GM19438 (cell line): ENCODE data around the gene GP9.

ENCODE experiments used
- ATAC-seq: cut with Tn5 transposase; IDR thresholded peaks from one replicate; pipeline ENCODE4 v1.9.1; 2021; ENCODE audit warnings: low read depth; ENCODE audit not compliant: unreplicated experiment

GP9 gene

GRCh38 chr3:129027544-129027880, 33.1 kb upstream of the GP9 start:
- ATAC-seq = no peak

DNA sequence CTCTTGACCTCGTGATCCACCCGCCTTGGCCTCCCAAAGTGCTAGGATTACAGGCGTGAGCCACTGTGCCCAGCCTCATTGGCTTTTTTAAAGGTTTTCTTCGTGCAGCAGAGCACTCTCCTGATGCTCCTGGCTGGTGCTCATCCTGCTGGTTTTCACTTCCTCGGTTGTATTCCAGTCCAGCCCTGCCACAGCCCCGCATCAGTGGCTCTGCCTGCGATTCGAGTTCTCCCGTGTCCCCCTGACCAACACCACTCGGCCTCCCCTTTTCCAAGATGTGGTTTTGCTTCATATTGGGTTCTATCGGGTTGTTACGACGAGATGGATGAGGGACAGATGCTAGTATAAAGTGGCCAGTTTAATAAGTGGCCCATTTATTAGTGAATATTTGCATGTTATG, 31.7 kb upstream of the GP9 start:
- ATAC-seq = no peak

GRCh38 chr3:129030611-129031010, 30.0 kb upstream of the GP9 start:
- no peak for ATAC-seq

DNA sequence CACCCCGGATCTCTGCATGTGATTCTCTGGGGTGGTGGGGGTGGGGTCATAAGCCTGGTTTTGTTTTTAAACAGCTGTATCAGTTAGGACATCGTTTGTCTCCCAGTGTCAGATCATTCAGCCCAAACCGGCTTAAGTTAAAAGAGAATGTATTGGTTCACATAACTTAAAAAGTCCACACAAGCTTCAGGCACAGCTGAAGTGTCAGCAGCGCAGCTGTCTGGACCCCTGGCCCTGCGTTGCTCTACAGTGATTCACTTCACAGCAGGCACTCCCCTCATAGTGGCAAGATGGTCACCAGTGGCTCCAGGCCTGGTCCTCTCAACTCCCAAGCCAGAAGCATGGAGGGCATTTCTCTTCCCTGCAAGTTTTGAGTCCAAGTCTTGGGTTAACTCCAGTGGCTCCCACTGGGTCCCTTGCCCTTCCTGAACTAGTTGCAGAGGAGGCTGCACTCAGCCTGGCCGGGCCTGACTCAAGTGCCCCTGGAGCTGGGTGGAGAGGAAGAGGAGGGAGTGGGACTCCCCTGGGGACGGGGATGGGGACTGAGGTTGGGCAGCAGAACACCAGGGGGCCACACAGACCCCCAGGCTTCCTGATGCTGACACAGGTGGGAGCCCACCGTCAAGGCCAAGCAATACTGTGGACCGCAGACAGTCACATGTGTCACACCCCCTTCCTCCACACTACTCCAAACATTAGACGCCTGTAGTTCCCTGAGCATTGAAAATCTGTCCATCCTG, 28.9 kb upstream of the GP9 start:
- no peak for ATAC-seq

DNA sequence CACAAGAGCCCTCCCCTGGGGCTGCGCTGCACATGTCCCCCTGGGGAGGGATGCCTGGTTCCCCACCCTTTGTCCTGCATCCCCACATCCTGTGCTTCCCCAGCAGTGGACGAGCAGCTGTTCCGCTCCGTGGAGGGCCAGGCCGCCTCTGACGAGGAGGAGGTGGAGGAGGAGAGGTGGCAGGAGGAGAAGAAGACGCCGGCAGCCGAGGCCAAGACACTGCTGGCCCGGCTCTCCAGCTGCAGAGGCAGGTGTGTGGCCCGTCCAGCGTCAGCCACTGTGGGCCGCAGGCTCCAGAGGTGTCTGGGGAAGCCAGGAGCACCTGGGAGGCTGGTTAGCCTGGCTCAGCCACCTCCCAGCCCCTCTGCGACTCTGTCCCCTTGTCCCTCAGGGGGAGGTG, 27.9 kb upstream of the GP9 start:
- ATAC-seq = no peak

DNA sequence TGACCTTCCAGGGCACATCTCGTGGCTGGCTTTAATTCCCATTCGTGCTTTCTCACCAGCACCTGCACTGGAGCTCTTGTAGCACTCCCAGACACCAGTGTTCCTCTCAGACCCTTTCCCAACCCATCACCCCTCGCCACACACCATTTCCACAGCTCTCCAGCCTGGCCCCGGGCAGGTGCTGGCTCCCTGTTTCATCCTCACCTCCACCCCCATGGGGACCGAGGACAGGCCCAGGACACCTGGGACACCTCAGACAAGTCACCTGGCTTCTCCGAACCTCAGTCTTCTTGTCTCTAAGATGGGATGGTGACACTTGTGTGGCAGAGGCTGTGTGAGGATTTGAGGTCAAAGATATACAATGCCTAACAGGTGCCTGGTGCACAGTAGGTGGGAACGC, 27.4 kb upstream of the GP9 start:
- no peak for ATAC-seq

- ATAC-seq = no peak
Measured at GRCh38 chr3:129033633-129034321, 26.8 kb upstream of the GP9 start.

DNA sequence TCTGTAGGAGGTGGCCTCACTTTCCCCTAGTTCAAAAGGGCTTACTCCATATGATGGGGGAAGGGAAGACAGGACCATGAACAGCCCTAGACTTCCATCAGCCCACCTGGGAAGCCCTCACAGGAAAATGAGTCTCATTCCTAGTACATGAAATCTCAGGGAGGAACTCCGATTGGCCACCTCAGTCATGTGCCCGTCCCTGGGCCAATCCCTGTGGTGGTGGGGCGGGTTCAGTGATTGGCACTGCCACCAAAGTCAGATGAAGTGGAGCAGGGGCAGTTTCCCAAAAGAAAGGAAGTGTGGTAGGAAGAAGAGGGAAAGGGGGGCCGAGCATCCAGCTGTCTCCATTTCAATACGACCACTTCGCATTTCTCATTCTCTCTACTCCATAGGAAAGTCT, 25.9 kb upstream of the GP9 start:
- no peak for ATAC-seq

DNA sequence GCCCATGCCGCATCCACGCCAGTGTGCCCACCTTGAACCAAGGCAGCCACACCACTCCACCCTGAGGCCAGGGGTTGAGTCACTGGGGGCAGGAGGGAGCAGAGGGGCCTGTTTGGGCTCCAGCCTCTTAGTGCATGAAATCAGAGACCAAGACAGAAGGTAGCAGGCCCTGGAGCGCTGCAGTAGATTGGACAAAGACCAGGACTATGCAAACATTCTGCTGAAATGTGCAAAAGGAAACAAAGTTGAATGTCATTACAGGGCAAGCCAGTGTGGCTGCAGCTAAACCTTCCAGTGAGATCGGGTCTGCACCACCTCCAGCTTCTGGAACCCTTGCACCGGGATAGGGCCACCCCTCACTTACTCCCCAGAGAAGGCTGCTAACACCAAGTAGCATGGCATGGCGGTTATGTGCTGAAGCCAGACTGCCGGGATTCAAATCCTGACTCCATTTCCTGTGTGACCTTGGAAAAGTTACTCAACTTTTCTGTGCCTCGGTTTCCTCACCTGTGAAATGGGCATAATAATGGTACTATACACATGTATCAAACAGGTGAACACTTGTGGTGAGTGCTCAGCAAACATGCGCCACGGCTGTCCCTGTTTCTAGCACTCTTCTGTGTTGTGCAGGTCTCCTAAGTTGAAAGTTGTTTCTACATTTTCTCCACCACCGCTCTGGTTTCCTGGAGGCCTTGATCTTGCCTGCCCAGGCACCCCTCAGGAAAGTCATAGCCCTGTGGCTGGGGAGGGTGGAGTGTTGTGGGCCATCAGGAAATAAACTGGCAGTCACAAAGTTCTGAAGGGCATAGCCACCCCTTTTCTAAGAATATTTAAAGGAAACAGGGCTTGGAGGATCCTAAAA, 25.0 kb upstream of the GP9 start:
- ATAC-seq = no peak

DNA sequence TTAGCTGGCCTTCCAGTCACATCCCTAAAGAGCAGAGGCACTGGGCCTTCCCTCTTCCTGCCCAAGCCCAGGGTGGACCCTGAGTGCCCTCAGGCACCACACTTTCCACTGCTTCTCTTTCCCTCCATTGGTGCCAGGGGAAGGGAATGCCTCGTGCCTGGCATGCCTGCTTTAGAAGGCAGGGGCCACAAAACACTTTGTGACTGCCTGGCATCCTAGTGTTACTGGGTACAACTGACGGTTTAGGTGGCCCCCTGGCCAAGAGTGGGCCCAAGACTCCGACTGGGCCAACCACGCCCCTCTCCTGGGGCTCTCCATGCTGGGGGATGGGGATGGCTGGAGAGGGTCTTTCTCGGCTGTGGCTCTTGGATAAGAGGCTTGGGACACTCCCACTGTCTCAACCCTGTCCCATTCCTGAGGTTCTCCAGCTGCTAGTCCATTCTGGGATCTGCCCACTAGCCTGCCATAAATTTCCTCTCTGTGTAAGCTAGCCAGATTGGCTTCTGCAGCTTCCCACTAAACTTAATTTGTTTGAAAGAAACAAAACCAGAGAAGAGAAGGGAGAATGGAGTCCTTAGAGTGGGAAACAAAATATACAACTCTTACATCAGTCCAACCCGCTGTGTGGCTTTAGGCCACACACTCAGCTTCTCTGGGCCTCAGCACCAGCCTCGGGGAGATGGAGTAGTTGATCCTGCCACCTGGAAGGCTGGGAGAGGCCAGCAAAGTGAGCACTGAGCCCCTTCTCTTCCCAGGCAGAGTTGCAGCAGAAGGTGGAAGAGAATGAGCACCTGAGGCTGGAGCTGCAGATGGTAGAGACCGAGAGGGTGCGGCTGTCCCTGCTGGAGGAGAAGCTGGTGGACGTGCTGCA, 24.1 kb upstream of the GP9 start:
- no peak for ATAC-seq

DNA sequence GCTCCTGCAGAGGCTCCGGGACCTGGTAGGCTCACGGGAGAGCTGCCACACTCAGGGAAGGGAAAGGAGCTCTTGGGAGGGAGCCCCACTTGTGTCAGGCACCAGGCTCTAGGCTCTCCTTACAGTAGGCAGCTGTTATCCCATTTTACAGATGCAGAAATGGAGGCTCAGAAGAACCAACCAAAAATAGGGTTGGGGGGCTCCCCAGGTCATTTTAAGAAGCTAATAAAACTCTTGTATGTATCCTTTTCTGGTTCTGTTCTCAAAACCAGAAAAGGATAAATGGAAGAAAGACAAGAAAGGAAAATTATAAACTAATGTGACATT, 23.5 kb upstream of the GP9 start:
- no peak for ATAC-seq

DNA sequence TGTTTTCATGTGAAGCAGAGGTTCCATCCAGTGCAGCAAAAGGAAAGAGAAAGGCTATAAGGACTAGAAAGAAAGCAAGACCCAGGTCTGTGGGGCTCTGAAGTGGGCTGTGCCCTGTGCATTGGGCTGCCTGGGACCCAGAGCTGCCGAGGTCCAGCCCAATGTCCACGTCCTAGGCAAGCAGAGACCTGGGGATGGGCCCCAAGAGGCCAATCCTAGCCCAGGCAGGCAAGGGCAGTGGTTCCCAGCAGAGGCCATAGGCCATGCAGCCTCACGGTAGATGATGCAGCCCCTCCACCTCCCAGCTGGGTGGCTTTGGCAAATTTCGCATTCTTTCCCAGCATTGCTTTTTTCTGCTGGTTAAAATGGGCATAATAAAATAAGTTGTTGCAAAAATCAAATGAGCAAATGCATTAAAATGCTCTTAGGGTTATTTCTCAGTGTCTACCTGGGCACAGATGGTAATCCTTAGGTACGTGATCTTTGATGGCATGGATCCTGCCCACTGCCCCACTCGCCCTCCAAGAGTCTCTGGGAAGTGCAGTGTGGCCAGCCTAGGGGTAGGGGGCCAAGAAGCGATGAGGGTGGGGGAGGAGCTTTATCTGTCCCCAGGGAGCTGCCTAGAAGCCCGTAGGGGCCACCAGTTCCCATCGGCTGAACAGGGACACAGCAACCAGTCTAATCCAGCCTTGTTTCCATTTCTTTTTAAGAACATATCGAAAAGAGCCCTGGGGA, 22.3 kb upstream of the GP9 start:
- no peak for ATAC-seq

DNA sequence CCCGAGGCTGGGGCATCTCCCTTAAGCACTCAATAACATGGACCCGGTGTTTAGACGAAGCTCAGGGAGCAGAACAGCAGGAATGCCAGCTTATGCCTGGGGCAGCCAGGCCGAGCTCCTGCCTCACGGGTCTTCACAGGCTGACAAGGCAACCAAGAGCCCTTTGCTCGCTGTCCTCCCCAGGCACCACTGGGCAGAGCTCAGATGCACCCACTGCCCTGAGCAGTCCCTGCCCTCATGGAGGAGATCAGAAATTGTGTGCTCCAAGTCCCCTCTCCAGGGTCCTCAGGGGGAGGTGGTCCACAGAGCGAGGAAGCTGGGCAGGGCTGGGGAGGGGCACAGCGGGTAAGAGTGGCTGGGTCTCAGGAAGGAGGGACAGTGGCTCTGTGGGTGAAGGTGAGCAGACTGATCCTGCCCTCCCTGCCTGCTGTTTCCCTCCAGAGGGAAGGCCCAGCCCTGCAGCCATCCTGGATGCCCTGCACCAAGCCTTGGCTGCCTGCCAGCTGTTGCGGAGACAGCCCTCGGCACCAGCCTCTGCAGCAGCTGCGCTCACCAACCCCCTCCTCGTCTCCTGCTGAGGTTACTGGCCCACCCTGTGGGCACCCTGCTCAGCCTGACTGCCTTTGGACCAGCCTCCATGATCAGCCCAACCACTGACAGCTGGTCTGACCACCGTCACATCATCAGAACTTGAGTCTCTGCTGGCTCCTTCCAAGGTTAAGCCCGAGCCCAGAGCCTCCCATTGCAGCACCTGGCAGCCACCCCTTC, 21.1 kb upstream of the GP9 start:
- no peak for ATAC-seq

GRCh38 chr3:129040039-129040336, 20.6 kb upstream of the GP9 start:
- no peak for ATAC-seq

DNA sequence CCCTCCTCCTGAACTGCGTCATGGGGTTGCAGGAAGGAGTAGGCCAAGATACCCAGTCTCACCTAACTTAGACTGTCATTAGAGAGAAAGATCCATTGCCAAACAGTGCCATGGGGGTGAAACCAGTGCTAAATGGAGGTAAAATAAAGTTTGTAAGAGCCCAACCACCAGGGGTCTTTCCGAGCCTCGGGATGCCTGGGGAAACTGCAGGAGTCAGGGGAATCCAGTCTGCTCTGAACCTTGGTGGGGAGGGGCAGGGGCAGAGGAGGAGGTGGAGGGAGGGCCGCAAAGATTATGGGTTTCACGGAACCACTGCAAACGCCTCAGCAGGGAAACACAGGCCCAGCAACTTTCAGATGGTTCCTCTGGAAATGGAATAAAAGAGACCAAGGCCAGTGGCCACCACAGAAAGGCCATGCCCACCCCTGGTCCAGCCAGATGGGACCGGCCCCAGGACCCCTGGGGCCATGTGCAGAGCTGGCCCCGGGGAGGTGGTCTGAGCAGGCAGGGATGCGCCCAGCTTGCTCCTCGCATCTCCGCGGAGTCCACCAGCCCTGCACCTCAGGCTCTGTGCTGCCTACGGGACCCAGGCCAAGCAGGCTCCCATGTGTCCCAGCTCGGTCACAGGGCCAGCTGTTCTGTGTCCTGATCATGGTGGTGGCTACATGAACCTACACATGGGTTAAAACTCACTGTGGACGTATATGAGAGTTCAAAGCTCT, 19.8 kb upstream of the GP9 start:
- no peak for ATAC-seq

DNA sequence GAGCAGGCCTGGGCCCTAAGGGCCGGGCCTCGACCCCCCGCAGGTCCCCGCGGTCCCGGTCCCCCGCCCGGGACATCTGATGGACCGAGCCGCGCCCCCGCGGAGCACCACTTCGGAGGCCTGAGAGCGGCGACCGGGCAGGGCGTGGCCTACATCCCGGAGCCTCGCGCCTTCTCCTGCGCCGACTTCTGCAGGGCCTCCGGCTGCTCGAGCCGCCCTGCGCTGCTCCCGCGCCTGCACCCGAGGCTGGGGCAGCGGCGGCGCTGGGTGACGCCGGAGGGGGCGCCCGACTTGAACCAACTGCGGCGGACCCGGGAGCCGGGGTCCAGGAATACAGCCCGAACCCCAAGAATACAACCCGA, 14.9 kb upstream of the GP9 start:
- no peak for ATAC-seq

DNA sequence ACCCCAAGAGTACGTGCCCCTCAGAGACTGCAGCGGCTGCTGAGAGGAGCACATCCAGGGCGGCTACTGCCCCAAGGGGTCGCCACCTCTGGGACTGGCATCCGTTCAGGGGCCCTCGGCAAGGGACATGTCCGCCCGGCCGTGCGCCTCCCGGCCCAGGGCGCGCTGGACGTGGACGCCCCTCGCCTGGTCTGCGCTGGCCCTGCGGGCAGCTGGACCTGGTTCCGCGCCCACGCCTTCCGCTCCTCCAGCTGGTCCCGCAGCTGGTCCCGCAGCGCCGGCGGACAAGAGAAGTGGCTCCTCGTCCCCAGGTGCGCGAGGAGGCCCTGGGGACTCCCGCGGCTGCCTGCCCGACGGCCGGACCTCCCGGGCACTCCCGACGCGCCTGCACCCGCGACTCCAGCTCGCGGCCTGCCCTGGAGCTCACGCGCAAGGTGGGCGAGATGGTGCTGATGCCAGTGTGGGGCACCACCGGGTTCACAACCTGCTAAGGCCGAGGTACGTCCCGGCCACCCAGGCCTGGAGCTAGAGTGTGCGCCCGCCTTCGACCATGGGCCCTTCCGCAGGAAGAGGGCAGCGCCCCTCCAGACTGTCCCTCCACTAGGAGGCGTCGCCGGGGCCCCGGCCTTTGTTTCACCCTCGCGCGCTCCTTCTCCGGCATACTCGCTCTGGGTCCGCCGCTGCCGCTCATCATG, 14.4 kb upstream of the GP9 start:
- ATAC-seq = no peak

- no peak for ATAC-seq
Measured at GRCh38 chr3:129046732-129047552, 13.6 kb upstream of the GP9 start.
